HG03469 (cell line): ENCODE data around the gene AKR1C2.
"Not testable (repeated sequence)": the region's sequence is repeated elsewhere in the genome, so short reads cannot be mapped to it uniquely, and the experiment has no call there.

ENCODE experiments used
- ATAC-seq: cut with Tn5 transposase; IDR thresholded peaks from one replicate; pipeline ENCODE4 v1.9.1; 2021; ENCODE audit warnings: mild to moderate bottlenecking, moderate library complexity, moderate number of reproducible peaks; ENCODE audit not compliant: unreplicated experiment

AKR1C2 gene

GRCh38 chr10:4962308-4962707 is 41.3 kb downstream of the AKR1C2 start:
- not testable (repeated sequence) for ATAC-seq

DNA sequence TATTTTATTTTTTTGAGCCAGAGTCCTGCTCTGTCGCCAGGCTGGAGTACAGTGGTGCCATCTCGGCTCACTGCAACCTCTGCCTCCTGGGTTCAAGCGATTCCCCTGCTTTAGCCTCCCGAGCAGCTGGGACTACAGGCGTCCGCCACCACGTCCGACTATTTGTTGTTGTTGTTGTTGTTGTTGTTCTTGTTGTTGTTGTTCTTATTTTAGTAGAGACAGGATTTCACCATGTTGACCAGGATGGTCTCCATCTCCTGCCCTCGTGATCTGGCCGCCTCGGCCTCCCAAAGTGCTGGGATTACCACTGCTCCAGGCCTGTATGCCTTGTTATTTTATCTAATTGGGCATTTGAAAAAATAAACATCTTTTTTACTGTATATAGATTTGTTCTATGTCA is 42.1 kb downstream of the AKR1C2 start:
- not testable (repeated sequence) for ATAC-seq

DNA sequence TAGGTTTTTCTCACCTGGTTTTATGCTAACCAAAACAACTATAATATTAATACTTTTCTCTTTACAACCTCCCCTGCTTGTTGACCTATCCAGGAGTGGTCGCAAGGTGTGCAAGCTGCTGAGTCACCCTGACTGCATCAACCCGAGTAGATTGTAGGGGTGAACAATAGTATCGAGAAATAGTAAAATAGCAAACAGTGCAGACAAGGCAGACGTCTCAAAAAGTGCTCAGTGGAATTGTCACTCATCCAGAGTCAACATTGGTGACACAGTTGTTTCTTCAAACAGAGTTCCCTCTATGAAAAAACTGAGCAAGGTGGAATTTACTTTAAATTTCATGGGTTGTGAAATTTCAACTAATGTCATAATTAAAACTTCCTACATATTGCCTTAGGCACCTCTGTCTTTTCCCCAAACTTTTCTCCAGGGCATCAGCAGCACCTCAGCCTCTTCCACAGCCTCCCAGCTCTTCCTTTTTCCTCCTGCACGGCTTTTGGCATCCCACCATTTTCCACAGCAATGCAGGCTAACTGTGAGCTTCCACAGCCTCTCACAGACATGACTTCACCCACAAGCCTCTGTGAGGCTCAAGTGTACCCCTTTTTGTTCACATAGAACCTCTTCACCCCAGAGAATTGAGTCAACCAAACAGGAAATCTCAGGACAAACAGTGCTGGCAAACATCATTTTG is 46.6 kb downstream of the AKR1C2 start:
- not testable (repeated sequence) for ATAC-seq

GRCh38 chr10:4956088-4956487 is 47.6 kb downstream of the AKR1C2 start:
- not testable (repeated sequence) for ATAC-seq

DNA sequence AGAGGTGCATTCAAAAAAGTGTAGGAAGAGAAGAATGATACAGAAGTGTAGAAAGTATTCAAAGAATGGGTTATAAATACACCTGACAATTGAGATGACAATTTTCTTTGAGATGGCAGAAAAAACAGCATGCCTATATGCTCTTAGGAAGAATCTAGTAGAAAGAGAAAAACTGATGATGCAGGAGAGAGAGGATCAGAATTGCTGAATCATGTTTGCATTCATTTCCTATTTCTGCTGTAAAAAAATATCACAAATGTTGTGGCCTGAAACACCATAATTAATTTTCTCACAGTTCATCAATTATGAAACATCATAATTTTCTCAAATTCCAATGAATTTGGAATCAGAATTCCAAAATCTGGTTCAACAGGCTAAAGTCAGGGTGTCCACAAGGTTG is 50.3 kb downstream of the AKR1C2 start:
- no peak for ATAC-seq

DNA sequence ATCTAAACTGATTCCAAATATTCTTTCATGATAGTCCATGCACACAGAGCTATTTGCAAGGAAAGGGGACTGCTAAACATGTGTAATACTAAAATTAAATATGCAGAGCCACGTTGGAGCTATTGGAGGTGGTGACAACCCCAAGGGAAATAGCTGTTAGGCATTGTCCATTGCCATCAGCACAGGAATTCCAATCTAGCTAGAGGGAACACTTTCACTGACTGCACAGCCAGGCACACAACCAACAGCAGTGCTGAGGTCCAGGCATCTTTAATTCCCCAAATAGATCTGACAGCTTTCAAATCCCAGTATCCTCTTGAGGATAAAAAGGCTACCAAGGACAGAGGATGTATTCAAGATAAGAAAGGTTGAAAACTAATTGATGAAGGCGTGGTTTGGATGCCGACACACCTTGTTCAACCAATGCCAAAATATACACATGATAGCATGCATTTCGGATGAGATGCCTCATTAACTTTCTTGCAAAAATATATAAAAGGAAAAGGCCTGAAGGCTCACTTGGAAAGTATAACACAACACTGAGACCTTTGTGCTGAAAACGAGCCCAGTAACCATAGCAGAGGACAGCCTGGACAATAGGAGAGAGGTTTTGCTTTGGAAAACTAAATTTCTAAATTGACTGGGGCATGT is 52.0 kb downstream of the AKR1C2 start:
- ATAC-seq: not testable (repeated sequence)

- ATAC-seq: no peak
These were observed 55.7 kb downstream of the AKR1C2 start for GRCh38 chr10:4947635-4948596.

GRCh38 chr10:4947039-4947634 is 56.5 kb downstream of the AKR1C2 start:
- no peak for ATAC-seq

DNA sequence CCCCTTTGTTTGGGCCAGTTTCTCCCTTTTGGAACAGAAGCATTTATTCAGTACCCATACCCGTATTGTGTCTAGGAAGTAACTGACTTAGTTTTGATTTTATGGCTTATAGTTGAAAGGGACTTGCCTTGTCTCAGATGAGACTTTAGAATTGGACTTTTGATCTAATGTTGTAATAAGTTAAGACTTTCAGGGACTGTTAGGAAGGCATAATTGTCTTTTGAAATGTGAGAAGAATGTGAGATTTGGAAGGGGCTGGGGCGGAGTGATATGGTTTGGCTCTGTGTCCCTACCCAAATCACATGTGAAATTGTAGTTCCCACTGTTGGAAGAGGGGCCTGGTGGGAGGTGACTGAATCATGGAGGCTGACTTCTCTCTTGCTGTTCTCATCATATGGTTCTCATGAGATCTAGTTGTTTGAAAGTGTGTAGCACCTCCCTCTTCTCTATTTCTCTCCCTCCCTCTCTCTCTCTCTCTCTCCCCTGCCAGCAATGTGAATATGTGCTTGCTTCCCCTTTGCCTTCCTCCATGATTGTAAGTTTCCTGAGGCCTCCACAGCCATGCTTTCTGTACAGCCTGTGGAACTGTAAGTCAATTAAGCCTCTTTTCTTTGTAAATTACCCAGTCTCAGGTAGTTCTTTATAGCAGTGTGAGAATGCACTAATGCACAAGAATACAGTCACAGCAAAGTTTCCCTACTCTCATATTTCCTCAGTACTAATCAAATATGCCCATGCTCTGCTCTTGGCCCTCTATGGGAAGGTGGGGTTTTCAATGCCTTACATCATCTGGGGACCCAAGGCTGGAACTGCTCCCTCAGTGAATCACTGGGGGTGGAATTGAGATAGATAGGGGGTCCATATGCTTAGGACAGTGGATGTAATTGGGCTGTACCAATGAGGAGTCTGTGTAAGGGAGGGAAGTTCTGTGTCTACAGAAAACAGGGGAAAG is 57.6 kb downstream of the AKR1C2 start:
- no peak for ATAC-seq

GRCh38 chr10:4944841-4945240 is 58.8 kb downstream of the AKR1C2 start:
- ATAC-seq: no peak

GRCh38 chr10:4943821-4944220 is 59.8 kb downstream of the AKR1C2 start:
- ATAC-seq: no peak

DNA sequence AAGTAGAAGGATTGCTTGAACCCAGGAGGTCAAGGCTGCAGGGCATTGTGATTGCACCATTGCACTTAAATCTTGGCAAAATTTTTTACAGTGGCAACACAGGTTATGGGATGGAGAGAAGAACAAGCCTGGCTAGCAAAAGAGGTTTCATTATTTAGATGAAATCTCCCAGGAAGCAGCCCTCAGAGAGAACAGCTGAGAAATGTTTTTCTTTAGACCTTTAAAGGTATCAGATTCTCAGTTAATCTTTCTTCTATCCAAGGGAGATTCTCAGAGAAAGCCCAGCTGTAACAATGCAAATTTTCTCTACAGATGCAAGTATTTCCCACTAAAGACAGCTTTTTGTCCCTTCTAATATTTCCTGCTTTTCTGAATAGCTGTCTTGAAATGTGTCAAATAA is 60.2 kb downstream of the AKR1C2 start:
- ATAC-seq: not testable (repeated sequence)

GRCh38 chr10:4942931-4943330 is 60.7 kb downstream of the AKR1C2 start:
- ATAC-seq: not testable (repeated sequence)

DNA sequence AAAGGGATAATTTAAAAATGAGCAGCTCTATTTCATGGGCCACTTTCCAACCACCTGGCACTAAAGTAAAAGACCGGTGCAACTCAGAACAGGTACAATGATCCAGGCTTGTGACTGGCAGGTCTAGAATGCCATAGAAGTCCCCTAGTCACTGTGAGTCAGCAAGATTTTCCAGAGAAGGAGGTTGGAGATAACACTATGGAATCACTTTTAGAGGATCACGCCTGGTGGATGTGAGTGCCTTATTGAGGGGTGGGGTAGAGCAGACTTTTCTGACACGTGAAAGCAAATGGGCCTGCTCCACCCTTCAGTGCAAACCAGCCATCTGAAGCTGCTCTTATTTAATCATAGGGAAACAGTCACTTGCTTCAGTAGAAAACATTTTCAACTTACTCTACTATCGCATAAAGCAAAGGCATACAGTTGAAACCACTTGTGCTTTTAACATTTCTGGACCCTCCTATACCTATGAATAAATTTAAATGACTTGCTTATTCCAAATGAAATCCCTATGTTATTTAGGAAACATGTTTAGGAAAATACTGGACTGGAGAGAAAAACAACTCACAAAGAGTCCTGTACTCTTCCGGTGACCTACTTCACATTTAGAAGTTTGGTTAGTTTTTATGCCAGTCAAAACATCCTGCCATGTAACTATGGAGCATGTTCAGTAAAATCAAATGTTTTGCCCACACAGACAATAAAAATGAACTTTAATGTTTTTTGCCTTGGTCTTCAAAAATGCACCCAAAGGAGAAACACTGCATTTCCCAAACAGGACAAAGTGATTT is 61.9 kb downstream of the AKR1C2 start:
- ATAC-seq: no peak

DNA sequence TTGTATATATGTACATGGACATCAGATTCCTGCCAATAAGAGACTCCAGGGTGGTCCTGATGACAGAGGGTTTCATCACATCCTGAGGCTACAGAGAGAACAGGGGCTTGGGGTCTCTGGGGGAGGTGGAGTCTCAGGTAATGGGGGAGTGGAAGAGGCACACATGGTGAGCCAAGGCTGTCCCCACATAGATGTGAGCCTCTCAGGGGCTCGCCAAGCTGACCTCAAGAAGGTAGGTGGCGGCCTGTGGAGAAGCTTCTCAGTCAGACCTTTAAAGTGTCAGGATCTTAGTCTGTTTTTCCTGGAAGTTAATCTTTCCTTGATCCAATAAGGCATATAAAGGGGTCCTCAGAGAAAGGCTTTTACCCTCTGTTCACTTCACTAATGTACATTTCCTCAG is 62.7 kb downstream of the AKR1C2 start:
- ATAC-seq: not testable (repeated sequence)

DNA sequence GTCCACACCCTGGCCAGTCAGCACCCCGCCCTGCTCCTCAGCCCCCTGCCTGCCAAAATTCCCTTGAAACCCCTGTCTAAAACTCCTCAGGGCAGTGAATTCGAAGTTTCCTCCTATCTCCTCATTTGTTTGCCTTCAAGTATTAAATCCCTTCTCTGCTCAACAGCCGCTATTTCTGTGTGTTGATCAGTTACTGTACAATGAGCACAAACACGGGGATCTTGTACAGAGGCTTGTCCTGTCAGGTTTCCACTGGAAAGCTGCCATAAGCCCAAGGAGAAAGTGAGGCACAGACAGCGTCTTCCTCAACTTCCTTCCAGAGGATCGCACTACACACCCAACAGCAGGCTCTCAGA is 63.6 kb downstream of the AKR1C2 start:
- not testable (repeated sequence) for ATAC-seq

DNA sequence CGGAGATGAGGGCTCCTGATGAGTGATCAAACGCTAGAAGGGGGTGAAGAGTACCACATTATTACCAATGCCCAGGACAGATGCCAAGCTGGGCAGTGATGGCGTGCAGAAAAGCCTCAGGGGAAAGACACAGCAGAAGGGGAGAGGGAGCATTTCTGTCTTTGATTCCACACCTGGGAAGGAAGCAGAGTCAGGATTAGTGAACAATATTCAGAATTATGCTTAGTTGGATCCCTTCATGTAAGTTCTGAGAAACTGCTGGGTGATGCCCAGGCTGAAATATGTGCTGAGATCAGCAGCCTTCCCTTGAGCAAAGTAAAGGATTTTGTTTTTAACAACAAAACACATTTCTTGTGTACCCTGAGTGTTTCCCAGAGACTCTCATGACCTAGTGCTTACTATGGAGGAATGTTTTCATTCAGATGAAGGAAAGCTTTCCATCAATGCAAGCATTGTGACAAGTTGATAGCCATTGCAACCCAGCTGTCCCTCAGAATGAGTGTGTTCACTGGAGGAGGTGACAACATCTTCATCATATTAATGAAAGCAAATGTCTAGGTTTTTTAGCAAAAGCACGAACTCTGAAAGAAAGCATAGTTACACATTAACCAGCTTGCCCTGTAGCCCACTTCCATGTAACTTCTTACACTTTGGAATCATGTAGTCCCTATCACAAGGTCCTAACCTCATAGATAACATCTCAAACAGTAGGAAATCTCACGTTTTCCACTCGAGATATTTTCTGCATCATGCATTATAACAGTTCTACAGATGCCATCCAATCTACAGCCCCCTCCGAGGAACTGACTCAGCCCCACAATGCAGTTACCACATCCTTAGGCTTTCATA is 64.2 kb downstream of the AKR1C2 start:
- no peak for ATAC-seq
